K562 (cell line): ENCODE results near the gene ING4. TPM values are rescaled to one million over a fixed set of nuclear protein-coding genes. Genes with fewer than 3 reads are reported as not detected.

ENCODE experiments used
- CBX1 ChIP-seq: sonication (generic); IDR thresholded peaks from 2 replicates; pipeline ENCODE4 v1.6.1; 2016; ENCODE audit warnings: antibody characterized with exemption, low read depth, mild to moderate bottlenecking
- ELF4 ChIP-seq: fragments of 450-650 bp; formaldehyde crosslinking; IDR thresholded peaks from 2 replicates; pipeline ENCODE4 v1.4.0; 2022; ENCODE audit warnings: missing genetic modification characterization
- EP300 ChIP-seq: IDR thresholded peaks from 2 replicates; pipeline ENCODE4 v1.6.1; 2012; ENCODE audit warnings: low read length, improper control_type of control experiment
- FOXK2 ChIP-seq, 2 experiments: fragments of 450-650 bp; IDR thresholded peaks in 1 of 2; conservative IDR thresholded peaks in 1 of 2; 2 replicates each; pipeline ENCODE4 v1.6.1; 2016; ENCODE audit warnings: low read depth in 2 of 2, mild to moderate bottlenecking in 1 of 2
- GABPA ChIP-seq: fragments of 200-800 bp; sonication (Bioruptor generic); conservative IDR thresholded peaks from 2 replicates; pipeline ENCODE4 v1.6.1; 2016; ENCODE audit warnings: low read depth, missing genetic modification characterization, missing compliant biosample characterization
- GABPB1 ChIP-seq: sonication (generic); formaldehyde crosslinking; IDR thresholded peaks from 2 replicates; pipeline ENCODE4 v1.8.0; 2022; ENCODE audit warnings: mild to moderate bottlenecking, missing genetic modification reagents
- HMGXB4 ChIP-seq: sonication (generic); formaldehyde crosslinking; IDR thresholded peaks from 2 replicates; pipeline ENCODE4 v1.8.1; 2023; ENCODE audit warnings: mild to moderate bottlenecking, missing genetic modification reagents
- MTA2 ChIP-seq: fragments of 450-650 bp; IDR thresholded peaks from 2 replicates; pipeline ENCODE4 v1.6.1; 2016; ENCODE audit warnings: low read depth
- MYNN ChIP-seq, 2 experiments: sonication (generic); formaldehyde crosslinking in 1 of 2; IDR thresholded peaks; 2 replicates each; pipeline versions ENCODE4 v1.5.0 to v1.6.1; 2016 to 2020; ENCODE audit warnings: antibody characterized with exemption in 1 of 2, missing genetic modification reagents in 1 of 2
- NEUROD1 ChIP-seq: fragments of 150-350 bp; IDR thresholded peaks from 2 replicates; pipeline ENCODE4 v1.6.1; 2014; ENCODE audit warnings: borderline replicate concordance, low read length, low read depth; ENCODE audit not compliant: partially characterized antibody
- PHF21A ChIP-seq: fragments of 450-650 bp; IDR thresholded peaks from 2 replicates; pipeline ENCODE4 v1.6.1; 2017; ENCODE audit warnings: low read depth, borderline replicate concordance
- RAD51 ChIP-seq: fragments of 450-650 bp; IDR thresholded peaks from 2 replicates; pipeline ENCODE4 v1.7.1; 2016; ENCODE audit warnings: low read depth, mild to moderate bottlenecking, borderline replicate concordance
- SAFB ChIP-seq: fragments of 200-400 bp; formaldehyde crosslinking; IDR thresholded peaks from 2 replicates; pipeline ENCODE4 v1.6.1; 2017; ENCODE audit warnings: low read depth, low read length, borderline replicate concordance
- SPI1 ChIP-seq: IDR thresholded peaks from 2 replicates; pipeline ENCODE4 v1.6.1; 2011; ENCODE audit warnings: low read depth, low read length, control low read depth, borderline replicate concordance
- SRSF7 ChIP-seq: fragments of 200-400 bp; formaldehyde crosslinking; optimal IDR thresholded peaks from 2 replicates; pipeline ENCODE3; 2017; ENCODE audit warnings: mild to moderate bottlenecking, low read depth, low read length
- SUPT5H ChIP-seq: fragments of 450-650 bp; IDR thresholded peaks from 2 replicates; pipeline ENCODE4 v1.6.1; 2016
- TCF3 ChIP-seq: sonication (generic); formaldehyde crosslinking; IDR thresholded peaks from 2 replicates; pipeline ENCODE4 v1.4.0; 2020; ENCODE audit warnings: mild to moderate bottlenecking, missing genetic modification reagents
- TCF7 ChIP-seq: sonication (generic); IDR thresholded peaks from 2 replicates; pipeline ENCODE4 v1.6.1; 2016; ENCODE audit warnings: antibody characterized with exemption, borderline replicate concordance
- TFE3 ChIP-seq: fragments of 450-650 bp; formaldehyde crosslinking; IDR thresholded peaks from 2 replicates; pipeline ENCODE4 v1.4.0; 2020; ENCODE audit warnings: mild to moderate bottlenecking, mixed read lengths
- TRIM25 ChIP-seq: fragments of 450-650 bp; IDR thresholded peaks from 2 replicates; pipeline ENCODE4 v1.7.0; 2016; ENCODE audit warnings: borderline replicate concordance
- ZNF408 ChIP-seq: fragments of 250-450 bp; sonication (Bioruptor Pico); IDR thresholded peaks from 2 replicates; pipeline ENCODE4 v1.4.0; 2020; ENCODE audit warnings: low read depth, mild to moderate bottlenecking, moderate library complexity
- ZNF431 ChIP-seq: sonication (generic); formaldehyde crosslinking; IDR thresholded peaks from 2 replicates; pipeline ENCODE4 v1.8.0; 2022; ENCODE audit warnings: mild to moderate bottlenecking, missing genetic modification reagents
- ZNF586 ChIP-seq: fragments of 450-650 bp; formaldehyde crosslinking; conservative IDR thresholded peaks from 2 replicates; pipeline ENCODE4 v1.4.0; 2020; ENCODE audit warnings: mild to moderate bottlenecking, moderate library complexity
- ZNF778 ChIP-seq: fragments of 450-650 bp; formaldehyde crosslinking; IDR thresholded peaks from 2 replicates; pipeline ENCODE4 v1.4.0; 2020; ENCODE audit warnings: mild to moderate bottlenecking, moderate library complexity
- polyA plus RNA-seq, 8 experiments: library from polyadenylated mRNA; depleted of rRNA in 4 of 8; stranded (reverse) in 5 of 8; unstranded in 3 of 8; fragments of >200 nt; fragmentation: Nextera tagmentation in 2 of 8; fragmentation: Illumina TruSeq in 1 of 8; extraction: Ambion mirVana in 2 of 8; extraction: Trizol in 1 of 8; gene quantifications; 2 replicates each; pipeline versions ENCODE4 v1.2.1 to v1.2.3, GENCODE V29; 2011 to 2014; ENCODE audit warnings: inconsistent platforms in 1 of 8, missing spikeins in 1 of 8
- total RNA-seq, 7 experiments: library from RNA; depleted of rRNA in 6 of 7; stranded (reverse); fragments of >200 nt in 6 of 7; fragmentation: Illumina TruSeq in 2 of 7; extraction: Trizol in 2 of 7; gene quantifications; 2 replicates each; pipeline versions ENCODE4 v1.2.1 to v1.2.3, GENCODE V29; 2011 to 2021; ENCODE audit warnings: low replicate concordance in 1 of 7

ING4 gene
- total and polyA plus RNA-seq, 9 of the 15 experiments (the other 6 are each of a cell fraction or from before 2014, with no cell fraction given), result 6.6 to 30.2 (median 15.7) TPM

- TF ChIP-seq CBX1 (no peak), FOXK2 (conservative IDR thresholded peaks at IDR 0.05 in 1 of 2, IDR thresholded peaks at IDR 0.05 in 1 of 2; ENCODE audit: low read depth in 2 of 2) (0 out of 4 replicates have a peak, but pooled peaks have one; percentile 36 to 50), ZNF586 (CRISPR knock-in tag) (no peak), TFE3 (CRISPR knock-in tag) (no peak), RAD51 (0 out of 2 replicates have a peak, but pooled peaks have one; percentile 43), GABPA (tag) (peak; percentile 67), TRIM25 (no peak), MTA2 (peak; percentile 40; the same call in 1 of the 2 replicates), NEUROD1 (peak; percentile 26), ZNF431 (CRISPR knock-in tag) (no peak), ELF4 (CRISPR knock-in tag) (no peak), SUPT5H (0 out of 2 replicates have a peak, but pooled peaks have one; percentile 29), ZNF408 (CRISPR knock-in tag) (no peak), ZNF778 (CRISPR knock-in tag) (no peak), TCF3 (CRISPR knock-in tag) (peak; percentile 75), MYNN (IDR thresholded peaks at IDR 0.05) (peak; percentile 41; the same call in 1 of the 2 replicates), MYNN (CRISPR knock-in tag; IDR thresholded peaks at IDR 0.05) (no peak), SPI1 (no peak), SRSF7 (no peak), HMGXB4 (CRISPR knock-in tag) (no peak), SAFB (no peak), EP300 (peak; percentile 63; the same call in 1 of the 2 replicates), TCF7 (no peak), GABPB1 (no peak), PHF21A (no peak)
Measured at GRCh38 chr12:6626654-6627283, 36.1 kb downstream of the ING4 start (continued).
